Duodenal mucosa (tissue), 2 donors: ENCODE data around the gene NT5C3A.

Source experiments
- H3K27ac ChIP-seq: one replicate; pipeline ENCODE4 v1.7.0; 2013; ENCODE audit warnings: low read depth, low read length
- H3K27me3 ChIP-seq, 2 donors: one replicate each; pipeline ENCODE4 v1.7.0; 2013; ENCODE audit warnings: low read length in 2 of 2, control low read depth in 1 of 2; ENCODE audit not compliant: insufficient read depth in 2 of 2, control insufficient read depth in 1 of 2
- H3K36me3 ChIP-seq, 2 donors: one replicate each; pipeline ENCODE4 v1.7.0; 2013; ENCODE audit warnings: low read length in 2 of 2, control low read depth in 1 of 2; ENCODE audit not compliant: insufficient read depth in 2 of 2, control insufficient read depth in 1 of 2
- H3K4me1 ChIP-seq, 2 donors: one replicate each; pipeline ENCODE4 v1.7.0; 2013; ENCODE audit warnings: low read length in 2 of 2, control low read depth in 1 of 2; ENCODE audit not compliant: insufficient read depth in 2 of 2, control insufficient read depth in 1 of 2
- H3K4me3 ChIP-seq, 2 donors: one replicate each; pipeline ENCODE4 v1.7.0; 2013; ENCODE audit warnings: low read length in 2 of 2, low read depth in 1 of 2
- H3K9ac ChIP-seq, 2 donors: one replicate each; pipeline ENCODE4 v1.7.0; 2013; ENCODE audit warnings: low read length in 2 of 2, low read depth in 1 of 2
- H3K9me3 ChIP-seq, 2 donors: one replicate each; pipeline ENCODE4 v1.7.0; 2013; ENCODE audit warnings: low read length in 2 of 2, control low read depth in 1 of 2; ENCODE audit not compliant: control insufficient read depth in 1 of 2

The NT5C3A gene

GRCh38 chr7:33062023-33062781, at the start of gene NT5C3A:
TSS of gene NT5C3A (minus strand) at chr7:33062776. CDS start at chr7:33062705, 71 bp downstream.
- peaks cover 13 to 21% of the 10 kb centered on the region in 2 donors for H3K4me1 ChIP-seq
- H3K9me3 ChIP-seq, result peaks cover 0 to 6% of the 10 kb centered on the region in 2 donors
- H3K27ac ChIP-seq, result peak within 1 kb of the TSS; percentile 97
- peak within 1 kb of the TSS; percentile 74 to 87 for H3K9ac ChIP-seq
- no peaks in the 10 kb centered on the region for H3K27me3 ChIP-seq
- H3K4me3 ChIP-seq, result peak within 1 kb of the TSS; percentile 85 to 89
- peaks cover 0 to under 1% of the 10 kb centered on the region in 2 donors for H3K36me3 ChIP-seq

GRCh38 chr7:33111614-33112013, 49.0 kb upstream of the NT5C3A start:
- Histone ChIP-seq H3K4me3 (no peak overlapping the region), H3K27ac (no peak overlapping the region), H3K27me3 (peaks cover 0 to 13% of the 10 kb centered on the region in 2 donors), H3K9me3 (no peaks in the 10 kb centered on the region), H3K9ac (no peak overlapping the region), H3K36me3 (no peaks in the 10 kb centered on the region), H3K4me1 (peaks cover 16 to 17% of the 10 kb centered on the region in 2 donors)

DNA sequence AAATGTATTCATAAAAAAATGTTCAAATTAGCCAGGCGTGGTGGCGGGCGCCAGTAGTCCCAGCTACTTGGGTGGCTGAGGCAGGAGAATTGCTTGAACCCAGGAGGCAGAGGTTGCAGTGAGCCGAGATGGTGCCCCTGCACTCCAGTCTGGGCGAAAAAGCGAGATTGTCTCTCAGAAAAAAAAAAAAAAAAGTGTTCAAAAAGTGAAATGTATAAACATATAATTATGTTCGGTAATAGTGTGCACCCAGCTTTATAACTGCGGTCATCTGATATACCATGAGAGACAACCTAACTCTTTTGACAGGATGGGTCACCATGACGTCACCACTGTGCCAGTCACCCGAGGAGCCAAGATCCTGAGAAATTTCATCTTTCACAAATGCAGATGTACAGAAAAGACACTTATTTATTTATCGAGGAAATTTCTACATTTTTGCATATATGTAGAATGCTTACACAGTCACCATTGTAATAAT, 47.2 kb upstream of the NT5C3A start:
- Histone ChIP-seq H3K27ac (no peak overlapping the region), H3K9ac (peak overlapping the region in 1 of 2 donors; percentile 43), H3K9me3 (no peaks in the 10 kb centered on the region), H3K27me3 (peaks cover 0 to 4% of the 10 kb centered on the region in 2 donors), H3K4me1 (peaks cover 16 to 17% of the 10 kb centered on the region in 2 donors), H3K36me3 (peaks cover 0 to 4% of the 10 kb centered on the region in 2 donors), H3K4me3 (peak overlapping the region; percentile 56 to 66)

DNA sequence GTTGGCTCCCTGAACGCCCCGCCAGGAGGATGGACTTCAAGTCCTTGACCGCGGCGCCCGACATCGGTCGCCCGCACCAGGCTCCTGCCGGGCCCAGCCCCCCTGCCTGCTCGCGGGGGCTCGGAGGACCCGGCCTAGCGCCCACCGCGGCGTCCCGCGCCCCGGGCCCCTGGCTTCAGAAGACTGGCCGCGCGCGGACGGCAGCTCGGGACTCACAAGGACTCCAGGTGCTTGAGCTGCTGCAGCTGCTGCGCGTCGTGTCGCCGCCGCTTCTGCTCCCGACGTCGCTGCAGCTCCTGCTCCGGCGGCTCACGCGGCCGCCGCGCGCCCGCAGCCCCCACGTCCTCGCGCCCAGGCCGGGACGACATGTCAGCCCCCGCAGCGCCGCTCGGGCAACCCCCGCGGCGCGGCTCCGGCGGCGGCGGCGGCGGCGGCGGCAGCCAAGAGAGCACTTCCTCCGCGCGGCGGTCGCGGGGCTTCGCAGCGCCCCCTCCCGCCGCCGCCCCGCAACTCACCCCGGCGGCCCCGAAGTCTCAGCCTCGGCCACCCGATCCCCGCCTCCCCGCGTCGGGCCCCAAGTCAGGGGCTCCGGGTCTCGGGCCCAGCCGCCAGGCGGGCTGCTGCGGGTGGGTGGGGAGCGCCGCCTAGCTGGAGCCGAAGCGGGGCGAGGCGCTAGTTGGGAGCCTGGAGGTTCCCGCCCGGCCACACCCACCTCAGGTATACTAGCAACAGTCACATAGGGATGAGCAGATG, 46.6 kb upstream of the NT5C3A start, which contains the start of gene RP9:
TSS of gene RP9 (minus strand) at position 400 of the 753 bp plus-strand sequence. CDS start at position 368, 32 bp downstream.
- H3K27me3 ChIP-seq, result no peaks in the 10 kb centered on the region
- peak within 1 kb of the TSS; percentile 87 to 94 for H3K4me3 ChIP-seq
- peak within 1 kb of the TSS; percentile 30 for H3K27ac ChIP-seq
- H3K9me3 ChIP-seq, result no peaks in the 10 kb centered on the region
- H3K9ac ChIP-seq, result peak within 1 kb of the TSS; percentile 72 to 86
- H3K36me3 ChIP-seq, result peaks cover 0 to 5% of the 10 kb centered on the region in 2 donors
- H3K4me1 ChIP-seq, result peaks cover 16 to 17% of the 10 kb centered on the region in 2 donors

DNA sequence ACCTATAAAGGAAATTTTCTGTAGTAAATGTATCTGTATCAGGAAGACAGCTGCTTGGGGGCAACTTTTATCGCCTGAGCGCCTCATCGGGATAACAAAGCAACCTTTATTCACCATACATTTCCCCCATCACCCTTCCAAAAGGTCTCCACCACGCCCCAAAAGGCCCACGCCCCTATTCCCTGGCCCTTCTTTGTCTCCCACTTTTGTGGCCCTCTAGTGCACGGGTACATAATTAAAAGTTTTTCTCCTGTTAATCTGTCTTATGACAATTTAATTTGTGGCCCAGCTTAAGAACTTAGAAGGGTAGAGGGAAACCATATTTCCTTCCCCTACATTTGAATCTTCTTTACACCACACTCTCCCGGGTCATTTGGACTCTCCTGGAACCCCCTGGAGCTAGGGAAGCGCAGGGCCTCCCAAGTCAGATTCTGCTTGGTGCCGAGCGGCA, 46.0 kb upstream of the NT5C3A start:
- Histone ChIP-seq H3K4me1 (peaks cover 16 to 17% of the 10 kb centered on the region in 2 donors), H3K27ac (peak overlapping the region; percentile 30), H3K9ac (peak overlapping the region; percentile 72 to 86), H3K9me3 (no peaks in the 10 kb centered on the region), H3K36me3 (peaks cover 1 to 5% of the 10 kb centered on the region in 2 donors), H3K4me3 (peak overlapping the region; percentile 87 to 94), H3K27me3 (no peaks in the 10 kb centered on the region)

DNA sequence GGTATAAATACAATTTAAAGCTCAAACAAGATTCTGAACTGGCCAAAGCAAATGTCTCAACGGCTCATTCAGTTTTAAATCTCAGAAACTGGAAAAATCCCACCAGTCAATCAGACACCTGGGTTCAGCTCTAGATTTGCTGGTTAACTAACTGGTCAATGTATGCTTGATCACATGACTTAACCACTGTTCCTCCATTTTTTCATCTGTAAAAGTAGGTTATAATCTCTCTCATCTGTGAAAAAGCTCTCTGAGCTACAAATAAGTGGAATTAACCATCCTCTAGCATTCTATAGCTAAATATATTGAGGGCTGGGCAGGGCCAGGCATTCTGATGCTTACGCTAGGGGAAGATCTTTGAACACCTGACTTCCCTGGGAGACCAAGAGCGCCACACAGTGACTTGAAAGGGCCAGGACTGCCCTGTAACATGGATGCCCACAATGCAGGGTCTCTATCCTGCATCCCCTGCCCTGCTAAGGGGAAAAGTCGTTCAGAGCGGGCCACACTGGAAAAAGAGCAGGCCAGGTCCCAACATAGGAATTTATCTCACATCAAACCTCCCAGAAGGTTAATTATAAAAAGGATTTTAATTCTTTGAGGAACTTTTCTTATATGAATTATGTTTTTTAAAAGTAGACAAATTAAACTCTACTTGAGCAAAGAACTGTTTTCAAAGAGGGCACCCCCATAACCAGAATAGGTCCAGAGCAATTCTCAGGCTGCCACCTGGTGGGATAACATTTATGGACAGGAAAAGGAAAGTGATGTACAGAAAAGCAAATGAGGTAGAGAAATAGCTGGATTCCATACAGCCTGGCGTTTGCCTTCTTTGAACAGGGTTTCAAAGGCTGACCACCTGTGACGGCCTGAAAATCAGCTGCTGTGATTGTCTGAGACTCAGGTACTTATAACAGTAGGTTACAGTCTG, 44.8 kb upstream of the NT5C3A start:
- H3K27ac ChIP-seq, result no peak overlapping the region
- H3K4me3 ChIP-seq, result peak overlapping the region; percentile 87 to 94
- H3K9me3 ChIP-seq, result no peaks in the 10 kb centered on the region
- no peaks in the 10 kb centered on the region for H3K27me3 ChIP-seq
- H3K4me1 ChIP-seq, result peaks cover 16 to 17% of the 10 kb centered on the region in 2 donors
- H3K9ac ChIP-seq, result peak overlapping the region; percentile 72 to 86
- peaks cover 5 to 11% of the 10 kb centered on the region in 2 donors for H3K36me3 ChIP-seq

GRCh38 chr7:33101906-33102305, 39.3 kb upstream of the NT5C3A start:
- Histone ChIP-seq H3K4me1 (no peaks in the 10 kb centered on the region), H3K27me3 (no peaks in the 10 kb centered on the region), H3K27ac (no peak overlapping the region), H3K9ac (no peak overlapping the region), H3K4me3 (no peak overlapping the region), H3K9me3 (no peaks in the 10 kb centered on the region), H3K36me3 (peaks cover 5 to 44% of the 10 kb centered on the region in 2 donors)

- Histone ChIP-seq H3K4me1 (no peaks in the 10 kb centered on the region), H3K27me3 (no peaks in the 10 kb centered on the region), H3K9me3 (no peaks in the 10 kb centered on the region), H3K9ac (no peak overlapping the region), H3K4me3 (no peak overlapping the region), H3K36me3 (peaks cover 9 to 55% of the 10 kb centered on the region in 2 donors), H3K27ac (no peak overlapping the region)
Measured at GRCh38 chr7:33100770-33101169, 38.2 kb upstream of the NT5C3A start.

- no peaks in the 10 kb centered on the region for H3K4me1 ChIP-seq
- no peak overlapping the region for H3K9ac ChIP-seq
Measured at GRCh38 chr7:33099154-33099940, 36.8 kb upstream of the NT5C3A start.

More at GRCh38 chr7:33099154-33099940, 36.8 kb upstream of the NT5C3A start:
- Histone ChIP-seq H3K4me3 (no peak overlapping the region), H3K27me3 (no peaks in the 10 kb centered on the region), H3K27ac (no peak overlapping the region), H3K9me3 (no peaks in the 10 kb centered on the region), H3K36me3 (peaks cover 4 to 67% of the 10 kb centered on the region in 2 donors)
